GM19438 (cell line): ENCODE results near the gene LRRC8B.
"Not testable (repeated sequence)": the region's sequence is repeated elsewhere in the genome, so short reads cannot be mapped to it uniquely, and the experiment has no call there.

Experiments used
- ATAC-seq: cut with Tn5 transposase; IDR thresholded peaks from one replicate; pipeline ENCODE4 v1.9.1; 2021; ENCODE audit warnings: low read depth; ENCODE audit not compliant: unreplicated experiment

LRRC8B gene

DNA sequence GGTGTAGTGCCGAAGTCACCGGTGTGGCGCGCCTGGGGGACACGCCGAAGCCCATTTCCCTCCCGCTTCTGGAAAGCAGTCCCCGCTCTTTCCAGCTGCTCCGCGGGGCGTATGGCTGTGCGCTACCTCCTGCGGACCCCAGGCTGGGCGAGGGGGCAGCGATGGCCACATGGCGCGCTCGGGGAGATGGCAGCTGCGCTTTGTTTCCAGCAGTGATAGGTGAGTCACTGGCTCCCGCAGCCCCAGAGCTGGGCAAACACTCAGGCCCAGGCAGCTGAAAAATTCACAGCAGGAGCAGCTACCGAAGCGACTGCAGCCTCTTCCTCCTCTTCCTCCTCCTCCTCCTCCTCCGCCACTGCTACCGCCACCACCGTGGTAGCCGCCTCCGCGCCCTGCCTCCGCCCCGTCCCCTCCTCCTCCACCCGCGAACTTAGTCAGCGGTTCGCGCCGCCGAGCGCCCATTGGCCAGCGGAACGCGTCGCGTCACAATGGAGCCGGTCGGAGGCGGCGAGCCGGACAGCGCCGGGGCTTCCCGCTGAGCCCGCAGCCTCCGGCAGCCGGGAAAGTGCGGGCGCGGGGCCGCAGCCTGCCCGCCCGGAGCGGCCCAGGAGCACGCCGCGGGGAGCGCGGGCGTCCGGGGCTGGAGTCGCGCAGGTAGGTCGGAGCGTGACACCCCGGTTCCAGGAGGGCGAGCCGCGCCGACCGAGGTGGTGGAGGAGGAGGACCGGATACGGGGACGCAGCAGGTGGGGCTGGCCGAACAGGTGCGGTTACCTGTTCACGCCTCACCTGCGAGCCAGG is at the start of gene LRRC8B:
TSS of gene LRRC8B (plus strand) at position 461 of the 800 bp plus-strand sequence. CDS start 57,822 bp downstream, outside the sequence.
- peak; percentile 80 for ATAC-seq

DNA sequence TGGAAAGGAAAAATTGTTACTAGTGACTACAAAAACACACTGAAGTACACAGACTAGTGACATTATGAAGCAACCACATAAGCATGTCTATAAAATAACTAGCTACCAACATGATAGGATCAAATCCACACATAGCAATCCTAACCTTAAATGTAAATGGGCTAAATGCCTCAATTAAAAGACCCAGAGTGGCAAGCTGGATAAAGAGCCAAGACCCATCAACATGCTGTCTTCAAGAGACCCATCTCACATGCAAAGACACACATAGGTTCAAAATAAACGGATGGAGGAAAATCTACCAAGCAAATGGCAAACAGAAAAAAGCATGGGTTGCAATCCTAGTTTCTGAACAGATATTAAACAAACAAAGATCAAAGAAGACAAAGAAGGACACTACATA is 49.4 kb upstream of the LRRC8B start:
- ATAC-seq = no peak

DNA sequence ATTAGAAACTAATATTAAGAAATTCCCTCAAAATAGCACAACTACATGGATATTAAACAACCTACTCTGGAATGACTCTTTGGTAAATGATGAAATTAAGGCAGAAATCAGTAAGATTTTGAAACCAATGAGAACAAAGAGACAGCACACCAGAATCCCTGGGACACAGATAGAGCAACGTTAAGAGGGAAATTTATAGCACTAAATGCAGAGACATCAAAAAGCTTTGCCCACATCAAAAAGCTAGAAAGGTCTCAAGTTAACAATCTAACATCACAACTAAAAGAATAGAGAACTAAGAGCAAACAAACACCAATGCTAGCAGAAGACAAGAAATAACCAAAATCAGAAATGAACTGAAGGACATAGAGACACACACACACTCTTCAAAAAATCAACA is 48.6 kb upstream of the LRRC8B start:
- no peak for ATAC-seq

DNA sequence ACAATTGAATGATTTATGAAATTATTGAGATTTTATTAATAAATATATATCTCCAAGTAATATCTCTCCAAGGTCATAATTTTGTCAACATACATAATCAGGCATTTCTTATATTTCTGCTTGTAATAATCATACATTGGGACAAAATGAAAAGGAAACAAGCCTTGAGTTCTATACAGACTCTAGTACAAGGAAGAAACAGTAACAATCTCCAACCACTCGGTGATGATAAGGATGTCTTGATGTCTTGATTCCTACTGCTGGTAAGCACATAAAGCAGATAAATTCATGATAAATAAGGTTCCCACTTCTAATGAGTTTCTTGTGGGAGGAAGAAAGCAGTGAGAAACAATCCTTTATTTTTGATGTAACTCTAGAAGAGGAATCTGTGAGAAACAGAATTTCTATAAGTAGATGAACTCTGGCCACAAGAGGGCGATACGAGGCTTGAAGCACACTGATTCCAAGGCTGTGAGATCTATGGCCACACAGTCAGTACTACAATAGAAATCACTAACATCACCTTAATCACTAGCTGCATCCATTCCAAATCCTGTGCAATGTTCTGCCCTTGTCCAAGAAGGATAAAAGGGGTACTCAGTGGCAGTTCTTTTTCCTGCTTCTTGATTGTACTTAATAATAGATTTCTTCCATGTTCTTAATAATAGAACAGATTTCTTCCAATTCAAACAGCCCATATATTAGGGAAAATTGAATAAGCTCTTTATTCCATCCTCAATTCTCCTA is 41.4 kb upstream of the LRRC8B start:
- ATAC-seq = no peak

DNA sequence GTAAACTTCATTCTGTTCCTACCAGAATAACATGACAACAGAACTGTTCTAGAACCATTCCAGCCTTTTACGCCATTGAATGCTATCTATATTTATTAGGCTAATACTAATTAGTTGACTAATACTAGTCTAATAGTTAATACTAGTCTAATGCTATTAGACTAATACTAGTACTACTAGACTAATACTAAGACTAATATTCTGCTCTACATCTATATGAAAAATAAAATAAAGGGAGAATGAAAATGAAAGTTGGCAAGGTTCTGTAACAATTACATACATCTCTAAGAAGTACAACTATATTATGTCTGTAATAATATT is 40.9 kb upstream of the LRRC8B start:
- no peak for ATAC-seq

DNA sequence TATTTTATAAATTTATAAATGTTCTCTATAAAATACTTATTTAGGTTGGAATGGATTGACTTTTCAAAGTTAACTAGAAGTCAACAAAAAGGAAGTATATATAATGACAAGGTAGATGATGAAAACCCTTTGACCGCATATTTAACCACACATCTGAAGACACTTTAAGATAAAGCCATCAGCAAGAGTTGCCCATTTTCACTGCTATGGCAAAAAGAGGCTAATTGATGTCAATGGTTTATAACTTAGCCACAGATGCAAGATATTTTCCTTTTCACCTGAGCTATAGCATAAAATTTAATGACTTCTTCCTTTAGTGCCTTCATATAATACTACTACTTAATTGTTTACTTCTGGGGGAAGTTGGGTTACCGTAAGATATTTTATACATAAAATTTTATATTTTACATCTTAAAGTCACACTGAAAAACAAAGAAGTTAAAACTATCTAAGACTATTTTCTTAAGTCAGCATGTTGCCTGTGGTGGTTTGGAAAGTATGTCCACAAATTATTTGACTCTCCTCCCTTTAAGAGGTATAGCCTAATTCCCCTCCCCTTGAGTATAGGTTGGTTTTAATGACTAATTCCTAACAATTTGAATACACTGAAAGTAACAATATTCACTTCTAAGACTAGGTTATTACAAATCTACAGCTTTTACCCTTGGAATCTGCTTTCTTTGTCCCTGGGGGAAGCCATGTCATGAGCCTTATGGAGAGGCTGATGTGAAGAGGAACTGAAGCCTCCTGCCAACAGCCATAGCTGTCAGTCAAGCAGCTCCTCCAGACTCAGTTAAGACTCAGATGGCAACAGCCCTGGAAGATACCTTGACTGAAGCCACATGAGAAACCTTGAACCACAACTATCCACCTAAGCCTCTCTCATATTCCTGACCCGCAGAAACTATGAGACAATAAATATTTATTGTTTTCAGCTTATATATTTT is 40.3 kb upstream of the LRRC8B start:
- ATAC-seq = no peak

DNA sequence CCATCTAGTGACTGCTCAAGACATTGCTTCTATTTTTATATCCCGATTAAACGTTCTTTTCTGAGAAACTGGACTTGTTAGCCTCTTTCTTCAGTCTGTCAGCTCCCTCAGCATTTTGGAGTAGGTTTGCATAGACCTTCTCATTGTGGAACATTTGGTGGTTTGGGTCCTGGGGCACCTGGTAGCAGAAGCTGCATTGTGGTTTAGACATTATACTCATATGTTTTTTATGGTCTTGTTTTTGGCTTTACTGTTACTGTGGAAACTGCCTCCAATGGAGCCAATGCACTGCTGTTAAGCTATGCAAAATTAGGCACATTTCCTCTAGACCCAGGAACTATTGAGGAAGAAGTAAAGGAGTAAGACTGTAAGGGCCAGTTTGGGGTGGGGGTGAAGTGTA is 36.7 kb upstream of the LRRC8B start:
- ATAC-seq = peak; percentile 60

DNA sequence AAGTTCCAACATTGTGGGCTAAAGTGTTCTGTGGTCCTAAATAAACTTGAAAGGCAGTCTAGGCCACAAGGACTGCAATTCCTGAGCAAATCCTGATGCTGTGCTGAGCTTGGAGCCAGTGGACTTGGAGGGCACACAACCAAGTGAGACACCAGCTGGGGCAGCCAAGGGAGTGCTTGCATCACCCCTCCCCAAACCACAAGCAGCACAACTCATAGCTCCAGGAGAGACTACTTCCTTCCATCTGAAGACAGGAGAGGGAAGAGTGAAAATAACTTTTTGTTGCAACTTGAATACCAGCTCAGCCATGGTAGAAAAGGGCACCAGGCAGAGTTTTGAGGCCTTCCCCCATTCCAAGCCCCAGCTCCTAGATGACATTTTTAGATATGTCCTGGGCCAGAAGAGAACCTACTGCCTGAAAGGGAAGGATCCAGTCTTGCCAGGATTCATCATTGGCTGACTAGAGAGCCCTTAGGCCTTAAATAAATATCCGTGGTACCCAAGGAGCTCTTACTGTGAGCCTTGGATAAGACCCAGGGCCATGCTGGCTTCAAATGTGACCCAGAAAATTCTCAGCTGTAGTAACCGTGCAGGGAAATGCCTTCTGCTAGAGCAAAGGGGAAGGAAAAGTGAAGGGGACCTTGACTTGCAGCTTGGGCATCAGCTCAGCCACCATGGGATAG is 35.4 kb upstream of the LRRC8B start:
- ATAC-seq = no peak

DNA sequence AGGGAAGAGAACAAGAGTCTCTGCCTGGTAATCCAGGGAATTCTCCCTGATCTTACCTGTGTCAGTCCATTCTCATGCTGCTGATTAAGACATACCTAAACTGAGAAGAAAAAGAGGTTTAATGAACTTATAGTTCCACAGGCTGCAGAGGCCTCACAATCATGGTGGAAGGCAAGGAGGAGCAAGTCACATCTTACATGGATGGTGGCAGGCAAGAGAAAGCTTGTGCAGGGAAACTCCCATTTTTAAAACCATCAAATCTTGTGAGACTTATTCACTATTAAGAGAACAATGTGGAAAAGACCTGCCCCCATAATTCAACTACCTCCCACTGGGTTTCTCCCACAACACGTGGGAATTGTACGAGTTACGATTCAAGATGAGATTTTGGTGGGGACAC is 34.2 kb upstream of the LRRC8B start:
- no peak for ATAC-seq

DNA sequence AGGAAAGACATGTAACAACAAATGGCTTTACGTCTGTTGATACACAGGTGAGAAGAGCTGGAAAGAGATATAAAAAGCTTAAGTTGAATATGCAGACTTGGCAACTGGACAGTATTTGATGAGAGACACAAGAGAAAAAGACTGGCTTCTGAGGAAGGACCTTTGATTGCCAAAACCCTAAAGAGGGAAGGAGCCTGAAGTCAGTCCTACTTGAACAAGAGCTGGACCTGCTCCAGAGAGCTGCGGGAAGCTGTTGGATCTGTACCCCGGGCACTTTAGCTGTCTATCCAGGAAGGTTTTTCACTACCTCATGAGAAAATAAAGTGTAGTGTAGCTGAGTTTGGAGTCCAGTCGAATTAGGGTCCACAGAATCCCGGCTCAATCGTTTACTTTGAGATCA is 25.3 kb upstream of the LRRC8B start:
- no peak for ATAC-seq

DNA sequence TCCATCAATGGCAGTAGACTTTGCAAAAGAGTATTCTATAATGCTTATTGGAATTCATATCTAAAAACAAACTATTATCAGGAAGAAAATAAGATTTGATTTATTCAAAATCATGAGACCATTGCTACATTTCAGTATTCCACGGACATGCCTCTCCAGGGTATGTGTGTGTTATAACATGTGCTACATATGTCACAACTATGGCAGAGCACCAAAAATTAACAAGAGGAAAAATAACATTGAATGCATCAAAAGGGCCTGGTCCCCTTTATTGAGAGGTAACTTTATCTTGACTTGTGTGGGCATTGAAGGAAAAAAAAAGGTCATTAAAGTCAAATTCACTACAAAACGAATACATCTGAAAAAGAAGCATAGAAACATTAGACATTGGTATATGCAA is 22.6 kb upstream of the LRRC8B start:
- no peak for ATAC-seq

DNA sequence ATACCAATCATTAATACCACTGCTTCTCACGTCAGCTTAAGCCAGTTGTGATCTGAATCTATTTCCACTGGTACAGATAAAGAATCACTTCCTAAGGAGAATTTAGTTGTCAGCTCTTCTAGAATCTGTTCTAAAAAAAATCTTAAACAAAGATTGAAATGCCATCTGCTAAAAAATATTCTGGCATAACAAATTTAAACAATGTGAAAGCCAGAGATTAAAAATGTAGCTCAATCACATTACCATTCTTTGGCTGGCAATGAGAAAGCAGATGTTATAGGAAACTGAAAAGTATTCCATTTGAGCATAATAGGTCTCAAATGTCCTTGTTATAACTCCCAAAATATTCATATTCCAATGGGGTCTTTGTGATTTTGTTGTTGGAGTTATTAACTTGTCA is 21.7 kb upstream of the LRRC8B start:
- no peak for ATAC-seq

DNA sequence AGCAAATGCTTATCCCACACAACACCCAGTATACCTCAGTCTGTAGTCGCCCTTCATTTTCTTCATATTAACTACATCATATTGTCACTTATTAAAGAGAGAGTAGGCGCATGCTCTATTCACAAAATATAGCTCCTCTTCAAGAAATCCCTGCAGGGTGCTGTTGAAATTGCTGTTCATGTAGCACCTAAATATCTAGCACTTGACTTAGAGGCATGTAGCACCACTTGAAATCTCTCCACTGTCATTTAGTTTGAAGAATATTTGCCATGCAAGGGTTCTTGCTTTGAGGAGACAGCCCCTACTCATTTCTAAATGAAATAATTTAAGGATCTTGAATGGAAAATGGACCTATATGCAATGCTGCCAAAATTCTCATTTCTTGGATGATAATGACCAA is 20.9 kb upstream of the LRRC8B start:
- ATAC-seq = no peak

DNA sequence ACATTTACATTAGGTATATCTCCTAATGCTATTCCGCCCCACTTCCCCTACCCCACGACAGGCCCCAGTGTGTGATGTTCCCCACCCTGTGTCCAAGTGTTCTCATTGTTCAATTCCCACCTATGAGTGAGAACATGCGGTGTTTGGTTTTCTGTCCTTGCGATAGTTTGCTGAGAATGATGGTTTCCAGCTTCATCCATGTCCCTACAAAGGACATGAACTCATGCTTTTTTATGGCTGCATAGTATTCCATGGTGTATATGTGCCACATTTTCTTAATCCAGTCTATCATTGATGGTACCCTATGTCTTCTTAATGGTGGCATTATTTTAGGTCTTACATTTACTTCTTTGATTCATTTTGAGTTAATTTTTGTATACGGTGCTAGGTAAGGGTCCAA is 14.6 kb upstream of the LRRC8B start:
- not testable (repeated sequence) for ATAC-seq

DNA sequence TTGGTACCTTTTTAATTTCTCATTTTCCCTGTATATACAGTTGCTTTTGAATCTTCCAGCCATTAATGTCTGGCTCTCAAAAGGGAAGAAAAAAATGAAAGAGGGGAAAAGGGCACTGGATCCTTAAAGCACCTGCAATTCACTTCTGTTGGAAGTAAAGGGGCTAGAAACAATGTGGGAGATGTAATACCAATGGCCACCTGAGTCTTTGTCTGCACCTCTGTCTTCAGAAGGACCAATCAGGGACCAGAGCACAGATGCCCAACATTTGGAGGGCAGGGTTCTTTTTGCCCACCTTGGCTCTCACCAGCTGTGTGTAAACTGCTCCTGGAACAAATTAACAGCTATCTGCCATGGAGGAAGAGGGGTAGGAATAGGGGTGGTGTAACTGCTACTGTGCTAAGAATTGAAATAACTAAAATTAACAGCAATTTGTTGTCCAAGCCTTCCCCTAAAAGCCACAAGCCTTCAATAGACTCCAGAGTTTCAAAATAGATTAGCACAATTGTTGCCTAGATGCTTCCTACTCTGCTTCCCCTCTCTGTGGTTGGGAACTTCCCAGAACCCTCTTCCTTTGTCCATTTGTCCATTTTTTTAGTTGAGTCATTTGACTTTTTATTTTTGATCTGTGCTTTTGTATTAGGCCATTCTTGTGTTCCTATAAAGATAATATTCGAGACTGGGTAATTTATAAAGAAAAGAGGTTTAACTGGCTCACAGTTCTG is 11.5 kb upstream of the LRRC8B start:
- ATAC-seq = no peak

DNA sequence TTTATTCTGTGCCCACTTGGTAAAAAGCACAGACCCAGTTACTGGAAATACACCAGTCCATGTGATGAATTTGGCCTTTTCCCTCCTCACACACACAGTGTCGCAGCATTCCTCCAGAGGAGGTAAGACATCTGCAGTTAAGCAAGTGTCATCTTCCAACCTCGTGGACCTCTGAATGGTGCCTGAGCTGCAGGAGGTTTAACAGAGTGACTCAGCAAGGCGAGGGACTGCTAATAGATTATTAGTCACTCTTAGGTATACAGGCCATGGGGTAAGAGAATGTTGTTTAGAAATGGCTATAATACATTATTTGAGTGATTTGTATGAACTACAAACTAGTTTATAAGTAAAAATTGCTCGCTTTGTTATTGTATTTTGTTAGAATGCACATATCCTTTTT is 8.6 kb upstream of the LRRC8B start:
- ATAC-seq = no peak

DNA sequence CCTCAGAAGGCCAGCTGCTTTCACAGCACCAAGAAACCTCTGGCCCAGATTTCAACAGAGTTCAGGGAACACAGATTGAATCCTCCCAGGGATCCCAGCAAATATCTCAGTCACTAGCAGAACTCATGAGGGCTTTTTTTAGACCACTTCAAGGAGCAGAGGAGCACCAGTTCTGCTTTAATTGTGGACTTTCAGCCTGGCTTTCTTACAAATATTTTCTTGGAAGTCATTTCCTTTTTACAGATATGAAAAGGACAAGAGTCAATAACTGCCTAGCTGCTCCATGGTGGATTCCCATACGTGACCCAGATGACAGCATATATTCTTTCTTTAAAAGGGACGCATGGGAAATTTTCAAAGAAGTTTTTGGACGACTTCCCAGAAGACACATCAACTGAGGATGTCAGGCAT is 6.4 kb upstream of the LRRC8B start:
- ATAC-seq = no peak

DNA sequence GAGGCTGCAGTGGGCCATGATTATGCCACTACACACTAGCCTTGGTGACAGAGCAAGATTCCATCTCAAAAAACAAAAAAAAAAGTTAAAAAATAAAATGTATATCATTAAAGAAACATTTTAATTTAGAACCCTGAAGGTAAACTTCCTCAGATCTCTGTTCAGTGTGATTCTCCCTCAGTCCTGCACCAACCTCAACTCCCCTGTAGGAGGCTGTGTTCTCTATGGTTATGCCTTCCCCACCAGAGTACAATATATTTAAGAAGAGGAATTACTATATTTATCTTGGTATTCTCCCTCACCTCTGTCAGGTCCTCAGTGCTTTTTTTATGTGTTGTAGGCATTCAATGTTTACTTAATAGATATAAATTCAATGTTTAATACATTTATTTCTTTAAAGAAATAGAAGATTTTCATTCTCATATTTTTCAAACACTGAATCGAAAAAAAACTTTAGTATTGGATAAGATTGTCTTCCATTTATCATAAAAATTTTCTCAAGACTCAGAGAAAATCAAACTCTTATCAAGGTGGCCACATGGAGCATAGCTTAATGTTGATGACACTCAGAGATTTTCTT is 4.8 kb upstream of the LRRC8B start:
- no peak for ATAC-seq

DNA sequence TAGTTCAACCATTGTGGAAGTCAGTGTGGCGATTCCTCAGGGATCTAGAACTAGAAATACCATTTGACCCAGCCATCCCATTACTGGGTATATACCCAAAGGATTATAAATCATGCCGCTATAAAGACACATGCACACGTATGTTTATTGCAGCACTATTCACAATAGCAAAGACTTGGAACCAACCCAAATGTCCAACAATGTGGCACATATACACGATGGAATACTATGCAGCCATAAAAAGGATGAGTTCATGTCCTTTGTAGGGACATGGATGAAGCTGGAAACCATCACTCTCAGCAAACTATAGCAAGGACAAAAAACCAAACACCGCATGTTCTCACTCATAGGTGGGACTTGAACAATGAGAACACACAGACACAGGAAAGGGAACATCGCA is 2.7 kb upstream of the LRRC8B start:
- ATAC-seq = not testable (repeated sequence)
